HepG2 (cell line): ENCODE data around the gene RAB30. TPM values are rescaled to one million over a fixed set of nuclear protein-coding genes. Genes with fewer than 3 reads are reported as not detected.

Experiments used
- ATAC-seq: fragments of 200-7000 bp; cut with Tn5 transposase; 3 replicates; pipeline ENCODE4 v1.9.1; 2020; ENCODE audit warnings: mild to moderate bottlenecking, moderate library complexity
- BruUV-seq: library from RNA; stranded (reverse); fragments of 400-500 nt; replicated peaks from 2 replicates; lab custom pipeline; 2021; lab: Mats Ljungman, UMichigan
- CTCF ChIA-PET: fragments of 300-600 bp; formaldehyde crosslinking; extraction: SDS; loops from one replicate; lab custom pipeline; 2021; ENCODE audit warnings: low total read pairs, inconsistent platforms, low intra/inter-chr PET ratio; lab: Yijun Ruan, JAX
- POLR2A ChIA-PET: fragments of 350-600 bp; sonication (Branson Sonifier 250); formaldehyde crosslinking; loops from one replicate; lab custom pipeline; 2020; ENCODE audit warnings: antibody characterized with exemption, inconsistent platforms; lab: Yijun Ruan, JAX
- DNase-seq: peaks from one replicate; pipeline ENCODE4 v3.0.0-alpha.2; 2015; ENCODE audit warnings: low spot score
- FAIRE-seq: peaks from 3 replicates; lab custom pipeline; 2011; peaks lifted over from hg19 to GRCh38; lab: Jason Lieb, UNC
- H2AFZ ChIP-seq: one replicate; pipeline ENCODE4 v1.6.1; 2011; ENCODE audit warnings: low read length, inconsistent platforms
- H3K27ac ChIP-seq: fragments of 300-600 bp; 3 replicates; pipeline ENCODE4 v1.8.0; 2011; ENCODE audit warnings: mixed run types, mild to moderate bottlenecking, mixed read lengths, low read length, inconsistent platforms; ENCODE audit not compliant: insufficient read depth; ENCODE audit errors: extremely low read length
- H3K27me3 ChIP-seq, 2 experiments: fragments of 200-600 bp in 1 of 2; 2 replicates in 1 of 2; 3 replicates in 1 of 2; pipeline versions ENCODE4 v1.6.0 to v1.8.0; 2011; ENCODE audit warnings: low read length in 2 of 2, mild to moderate bottlenecking in 2 of 2, moderate library complexity in 2 of 2, inconsistent platforms in 1 of 2; ENCODE audit not compliant: insufficient read depth in 2 of 2, control insufficient read depth in 1 of 2
- H3K36me3 ChIP-seq, 2 experiments: fragments of 200-600 bp in 1 of 2; replicated peaks in 1 of 2; 2 replicates in 1 of 2; 3 replicates in 1 of 2; pipeline versions ENCODE4 v1.5.1 to v1.8.0; 2011; ENCODE audit warnings: low read length in 2 of 2, inconsistent platforms in 1 of 2; ENCODE audit not compliant: insufficient read depth in 2 of 2, control insufficient read depth in 1 of 2
- H3K4me1 ChIP-seq: 2 replicates; pipeline ENCODE4 v1.5.1; 2012; ENCODE audit warnings: low read length, inconsistent platforms; ENCODE audit not compliant: insufficient read depth
- H3K4me2 ChIP-seq: 2 replicates; pipeline ENCODE4 v1.6.0; 2011; ENCODE audit warnings: low read depth, low read length, inconsistent platforms
- H3K4me3 ChIP-seq, 3 experiments: fragments of 200-600 bp in 1 of 3; sonication (generic), shearing (Covaris generic) in 1 of 3; replicated peaks in 1 of 3; 2 replicates each; pipeline ENCODE4 v1.5.1; 2011 to 2016; ENCODE audit warnings: low read length in 3 of 3, inconsistent platforms in 2 of 3, low read depth in 2 of 3, mild to moderate bottlenecking in 2 of 3, control low read depth in 1 of 3, mixed read lengths in 1 of 3; ENCODE audit not compliant: insufficient read depth in 1 of 3
- H3K79me2 ChIP-seq: one replicate; pipeline ENCODE4 v1.6.1; 2011; ENCODE audit warnings: low read length, inconsistent platforms; ENCODE audit not compliant: insufficient read depth
- H3K9ac ChIP-seq: 2 replicates; pipeline ENCODE4 v1.6.0; 2011; ENCODE audit warnings: mild to moderate bottlenecking, low read depth, low read length, inconsistent platforms; ENCODE audit not compliant: insufficient read depth
- H3K9me3 ChIP-seq: 2 replicates; pipeline ENCODE4 v1.5.1; 2012; ENCODE audit warnings: mild to moderate bottlenecking, low read length
- H4K20me1 ChIP-seq: 2 replicates; pipeline ENCODE4 v1.6.0; 2011; ENCODE audit warnings: inconsistent platforms, mild to moderate bottlenecking, low read length, moderate library complexity; ENCODE audit not compliant: insufficient read depth
- AGO2 ChIP-seq: fragments of 200-400 bp; formaldehyde crosslinking; optimal IDR thresholded peaks from 2 replicates; pipeline ENCODE3; 2017; ENCODE audit warnings: mild to moderate bottlenecking, low read depth, low read length, moderate library complexity
- BHLHE40 ChIP-seq: IDR thresholded peaks from 2 replicates; pipeline ENCODE4 v1.6.1; 2011; ENCODE audit warnings: low read length, improper control_type of control experiment
- BORCS8-MEF2B ChIP-seq: sonication (generic); formaldehyde crosslinking; IDR thresholded peaks from 2 replicates; pipeline ENCODE4 v1.8.0; 2022; ENCODE audit warnings: mild to moderate bottlenecking, missing genetic modification reagents
- IKZF1 ChIP-seq: fragments of 450-650 bp; IDR thresholded peaks from 2 replicates; pipeline ENCODE4 v1.7.1; 2016
- KLF12 ChIP-seq: sonication (generic); formaldehyde crosslinking; IDR thresholded peaks from 2 replicates; pipeline ENCODE4 v1.4.0; 2020; ENCODE audit warnings: missing genetic modification reagents, borderline replicate concordance
- MED1 ChIP-seq: sonication (generic); formaldehyde crosslinking; IDR thresholded peaks from 2 replicates; pipeline ENCODE4 v1.4.0; 2020; ENCODE audit warnings: missing genetic modification reagents
- TBL1XR1 ChIP-seq: fragments of 150-350 bp; IDR thresholded peaks from 2 replicates; pipeline ENCODE4 v1.6.1; 2014; ENCODE audit warnings: borderline replicate concordance, low read length; ENCODE audit not compliant: partially characterized antibody
- ZFX ChIP-seq: sonication (generic); formaldehyde crosslinking; IDR thresholded peaks from 2 replicates; pipeline ENCODE4 v1.4.0; 2020; ENCODE audit warnings: mild to moderate bottlenecking, low read depth, missing genetic modification reagents, moderate library complexity
- ZFY ChIP-seq: sonication (generic); formaldehyde crosslinking; IDR thresholded peaks from 2 replicates; pipeline ENCODE4 v1.4.0; 2020; ENCODE audit warnings: missing genetic modification reagents
- ZIK1 ChIP-seq: sonication (generic); formaldehyde crosslinking; IDR thresholded peaks from 2 replicates; pipeline ENCODE4 v1.5.0; 2020; ENCODE audit warnings: mild to moderate bottlenecking, low read depth, missing genetic modification reagents, borderline replicate concordance
- ZMYM3 ChIP-seq: sonication (generic); formaldehyde crosslinking; IDR thresholded peaks from 2 replicates; pipeline ENCODE4 v1.5.1; 2020; ENCODE audit warnings: mild to moderate bottlenecking, missing genetic modification reagents
- ZNF557 ChIP-seq: sonication (generic); formaldehyde crosslinking; IDR thresholded peaks from 2 replicates; pipeline ENCODE4 v1.4.0; 2020; ENCODE audit warnings: missing genetic modification reagents
- ZNF629 ChIP-seq: sonication (generic); formaldehyde crosslinking; conservative IDR thresholded peaks from 2 replicates; pipeline ENCODE4 v1.5.0; 2020; ENCODE audit warnings: missing genetic modification reagents
- ZNF839 ChIP-seq: sonication (generic); formaldehyde crosslinking; IDR thresholded peaks from 2 replicates; pipeline ENCODE4 v1.4.0; 2020; ENCODE audit warnings: missing genetic modification reagents, mild to moderate bottlenecking, borderline replicate concordance
- WGBS: methylation state at CpG from one replicate; pipeline ENCODE4 v1.1.6; 2017; ENCODE audit warnings: low lambda C conversion rate; 5-methylcytosine and 5-hydroxymethylcytosine counted together
- in situ Hi-C: cut with HindIII; loops from 2 replicates; pipeline ENCODE4 v1.10.0; 2017; ENCODE audit warnings: low pct_unique_long_range_greater_than_20kb; ENCODE audit not compliant: extremely low pct_ligation_motif_present
- intact Hi-C: fragments of 100-400 bp; cut with micrococcal nuclease; formaldehyde crosslinking; loops from one replicate; pipeline ENCODE4 v1.10.0; 2022; ENCODE audit not compliant: unreplicated experiment
- polyA plus RNA-seq, 8 experiments: library from polyadenylated mRNA; depleted of rRNA in 3 of 8; stranded (reverse) in 7 of 8; unstranded in 1 of 8; fragments of >200 nt; fragmentation: Illumina TruSeq in 4 of 8; extraction: Trizol in 4 of 8; gene quantifications; 2 replicates each; pipeline versions ENCODE4 v1.2.1 to v1.2.3, GENCODE V29; 2011 to 2016; ENCODE audit warnings: low read depth in 4 of 8, missing spikeins in 1 of 8, mixed read lengths in 1 of 8; ENCODE audit not compliant: insufficient read depth in 1 of 8
- total RNA-seq, 5 experiments: library from RNA; depleted of rRNA; stranded (reverse); fragments of >200 nt; fragmentation: Illumina TruSeq; extraction: Trizol; gene quantifications; 2 replicates each; pipeline ENCODE4 v1.2.3, GENCODE V29; 2016; ENCODE audit warnings: low read depth in 1 of 5
- TF ChIP-seq, protein P1 (sequence below): sonication (generic); formaldehyde crosslinking; IDR thresholded peaks from 2 replicates; pipeline ENCODE4 v1.5.0; 2020; ENCODE audit warnings: missing genetic modification reagents
- TF ChIP-seq, protein P2 (sequence below): sonication (generic); formaldehyde crosslinking; IDR thresholded peaks from 2 replicates; pipeline ENCODE4 v1.4.0; 2020; ENCODE audit warnings: missing genetic modification reagents
- TF ChIP-seq, protein P3 (sequence below): IDR thresholded peaks from 2 replicates; pipeline ENCODE4 v1.6.1; 2018; ENCODE audit warnings: missing genetic modification reagents, mild to moderate bottlenecking, missing compliant biosample characterization
- TF ChIP-seq, protein P4 (sequence below): sonication (generic); formaldehyde crosslinking; IDR thresholded peaks from 2 replicates; pipeline ENCODE4 v1.8.0; 2022; ENCODE audit warnings: mild to moderate bottlenecking, missing genetic modification reagents, borderline replicate concordance

The RAB30 gene
- total and polyA plus RNA-seq, 2 of the 13 experiments (the other 11 are each of a cell fraction or from before 2014, with no cell fraction given) = 3.7 to 5.0 TPM

DNA sequence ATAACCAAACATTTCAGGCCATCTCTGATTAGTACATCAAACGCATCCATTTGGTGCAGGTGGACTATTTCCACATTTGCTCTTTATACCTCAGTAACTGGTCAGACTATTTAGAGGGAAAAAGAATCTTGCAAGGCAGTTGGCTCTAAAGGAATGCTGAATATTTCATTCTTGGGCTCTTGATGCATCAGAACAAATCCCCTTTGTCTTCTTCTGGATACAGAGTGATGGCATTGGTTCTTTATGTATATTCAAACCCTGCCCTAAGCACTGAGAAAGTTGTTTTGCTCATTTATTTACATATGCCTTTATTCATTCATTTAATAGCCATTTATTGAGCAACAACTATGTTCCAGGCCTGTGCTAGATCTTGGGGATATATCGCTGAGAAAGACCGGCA, 31.1 kb upstream of the RAB30 start:
- CTCF ChIA-PET = no interaction called here
- in situ Hi-C loops (no loop called here), intact Hi-C loops (no loop called here)
- Histone ChIP-seq H3K4me3 (no peak overlapping the region), H3K27ac (no peak overlapping the region), H3K9me3 (no peaks in the 10 kb centered on the region), H3K36me3 (no peaks in the 10 kb centered on the region), H3K9ac (no peak overlapping the region), H2AFZ (no peak overlapping the region), H3K27me3 (no peaks in the 10 kb centered on the region), H3K79me2 (no peaks in the 10 kb centered on the region), H3K4me2 (no peak overlapping the region), H4K20me1 (no peaks in the 10 kb centered on the region), H3K4me1 (peaks cover 22% of the 10 kb centered on the region)
- BruUV-seq = no TSS peak
- no peak for TF ChIP-seq ZMYM3
- no peak for TF ChIP-seq BHLHE40
- no peak for TF ChIP-seq ZNF839 (CRISPR knock-in tag)
- no peak for TF ChIP-seq AGO2
- TF ChIP-seq, protein P1, sequence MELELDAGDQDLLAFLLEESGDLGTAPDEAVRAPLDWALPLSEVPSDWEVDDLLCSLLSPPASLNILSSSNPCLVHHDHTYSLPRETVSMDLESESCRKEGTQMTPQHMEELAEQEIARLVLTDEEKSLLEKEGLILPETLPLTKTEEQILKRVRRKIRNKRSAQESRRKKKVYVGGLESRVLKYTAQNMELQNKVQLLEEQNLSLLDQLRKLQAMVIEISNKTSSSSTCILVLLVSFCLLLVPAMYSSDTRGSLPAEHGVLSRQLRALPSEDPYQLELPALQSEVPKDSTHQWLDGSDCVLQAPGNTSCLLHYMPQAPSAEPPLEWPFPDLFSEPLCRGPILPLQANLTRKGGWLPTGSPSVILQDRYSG = no peak
- TF ChIP-seq BORCS8-MEF2B (CRISPR knock-in tag) = no peak
- TF ChIP-seq MED1 (CRISPR knock-in tag) = no peak
- no peak for TF ChIP-seq KLF12
- TF ChIP-seq IKZF1 = no peak
- TF ChIP-seq, protein P2, sequence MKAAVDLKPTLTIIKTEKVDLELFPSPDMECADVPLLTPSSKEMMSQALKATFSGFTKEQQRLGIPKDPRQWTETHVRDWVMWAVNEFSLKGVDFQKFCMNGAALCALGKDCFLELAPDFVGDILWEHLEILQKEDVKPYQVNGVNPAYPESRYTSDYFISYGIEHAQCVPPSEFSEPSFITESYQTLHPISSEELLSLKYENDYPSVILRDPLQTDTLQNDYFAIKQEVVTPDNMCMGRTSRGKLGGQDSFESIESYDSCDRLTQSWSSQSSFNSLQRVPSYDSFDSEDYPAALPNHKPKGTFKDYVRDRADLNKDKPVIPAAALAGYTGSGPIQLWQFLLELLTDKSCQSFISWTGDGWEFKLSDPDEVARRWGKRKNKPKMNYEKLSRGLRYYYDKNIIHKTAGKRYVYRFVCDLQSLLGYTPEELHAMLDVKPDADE (CRISPR knock-in tag) = no peak
- TF ChIP-seq ZNF629 = no peak
- TF ChIP-seq, protein P3, sequence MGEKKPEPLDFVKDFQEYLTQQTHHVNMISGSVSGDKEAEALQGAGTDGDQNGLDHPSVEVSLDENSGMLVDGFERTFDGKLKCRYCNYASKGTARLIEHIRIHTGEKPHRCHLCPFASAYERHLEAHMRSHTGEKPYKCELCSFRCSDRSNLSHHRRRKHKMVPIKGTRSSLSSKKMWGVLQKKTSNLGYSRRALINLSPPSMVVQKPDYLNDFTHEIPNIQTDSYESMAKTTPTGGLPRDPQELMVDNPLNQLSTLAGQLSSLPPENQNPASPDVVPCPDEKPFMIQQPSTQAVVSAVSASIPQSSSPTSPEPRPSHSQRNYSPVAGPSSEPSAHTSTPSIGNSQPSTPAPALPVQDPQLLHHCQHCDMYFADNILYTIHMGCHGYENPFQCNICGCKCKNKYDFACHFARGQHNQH = no peak
- no peak for TF ChIP-seq TBL1XR1
- TF ChIP-seq, protein P4, sequence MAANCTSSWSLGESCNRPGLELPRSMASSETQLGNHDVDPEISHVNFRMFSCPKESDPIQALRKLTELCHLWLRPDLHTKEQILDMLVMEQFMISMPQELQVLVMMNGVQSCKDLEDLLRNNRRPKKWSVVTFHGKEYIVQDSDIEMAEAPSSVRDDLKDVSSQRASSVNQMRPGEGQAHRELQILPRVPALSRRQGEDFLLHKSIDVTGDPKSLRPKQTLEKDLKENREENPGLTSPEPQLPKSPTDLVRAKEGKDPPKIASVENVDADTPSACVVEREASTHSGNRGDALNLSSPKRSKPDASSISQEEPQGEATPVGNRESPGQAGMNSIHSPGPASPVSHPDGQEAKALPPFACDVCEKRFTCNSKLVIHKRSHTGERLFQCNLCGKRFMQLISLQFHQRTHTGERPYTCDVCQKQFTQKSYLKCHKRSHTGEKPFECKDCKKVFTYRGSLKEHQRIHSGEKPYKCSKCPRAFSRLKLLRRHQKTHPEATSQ = no peak
- TF ChIP-seq ZIK1 = no peak
- no peak for TF ChIP-seq ZFY (CRISPR knock-in tag)
- no peak for TF ChIP-seq ZNF557 (CRISPR knock-in tag)
- TF ChIP-seq ZFX = no peak
- POLR2A ChIA-PET = interaction anchor here (2.7 kb wide), 1 partner anchor 54 kb away, joined by 11 read pairs; the partner anchor contains the start of gene PCF11
- DNase-seq (peak; percentile 64), ATAC-seq (peak; percentile 51; the same call in 2 of the 3 replicates), FAIRE-seq (no peak)
- 4% methylated on average over 3 of the region's 3 CpGs for WGBS
